ENCODE measurements around the gene FAAP20. TPM values are rescaled to one million over a fixed set of nuclear protein-coding genes. Genes with fewer than 3 reads are reported as not detected.

The FAAP20 gene
- total and polyA plus RNA-seq, 9 of the 15 experiments (the other 6 are each of a cell fraction or from before 2014, with no cell fraction given), result 0.58 to 143 (median 9.9) TPM

GRCh38 chr1:2194898-2195673, 514 bp upstream of the FAAP20 start (continued):
- TF ChIP-seq ZC3H4 (CRISPR knock-in tag; IDR thresholded peaks at IDR 0.05; ENCODE audit: borderline replicate concordance), result no peak
- peak; percentile 73 for TF ChIP-seq POLR2A (conservative IDR thresholded peaks at IDR 0.05)
- no peak for TF ChIP-seq CREBBP (IDR thresholded peaks at IDR 0.05; ENCODE audit: low read depth, low read length)
- TF ChIP-seq KAT7 (CRISPR knock-in tag; IDR thresholded peaks at IDR 0.05; ENCODE audit: borderline replicate concordance), result peak; percentile 75; the same call in 1 of the 2 replicates
- peak; percentile 32; the same call in 1 of the 2 replicates for TF ChIP-seq PML (IDR thresholded peaks at IDR 0.05; ENCODE audit: low read length)
- no peak for TF ChIP-seq MCM2 (IDR thresholded peaks at IDR 0.05; ENCODE audit: low read depth)
- TF ChIP-seq RREB1 (CRISPR knock-in tag; IDR thresholded peaks at IDR 0.05), result 0 out of 2 replicates have a peak, but pooled peaks have one; percentile 16
- TF ChIP-seq KLF10 (CRISPR knock-in tag; IDR thresholded peaks at IDR 0.05), result no peak
- TF ChIP-seq ZBTB11 (CRISPR knock-in tag; IDR thresholded peaks at IDR 0.05), result peak in 2 of 3 experiments; percentile 57 to 76; a peak in 4 of 6 replicates
- peak; percentile 89 for TF ChIP-seq RB1 (IDR thresholded peaks at IDR 0.05; ENCODE audit: low read depth)
- 0 out of 2 replicates have a peak, but pooled peaks have one; percentile 20 for TF ChIP-seq HIVEP1 (CRISPR knock-in tag; IDR thresholded peaks at IDR 0.05)
- TF ChIP-seq STAG1 (CRISPR knock-in tag; IDR thresholded peaks at IDR 0.05; ENCODE audit: borderline replicate concordance), result peak; percentile 87
- peak; percentile 94 for TF ChIP-seq GATAD2B (IDR thresholded peaks at IDR 0.05; ENCODE audit: borderline replicate concordance)
- peak; percentile 36; the same call in 1 of the 2 replicates for TF ChIP-seq USF1 (CRISPR knock-in tag; IDR thresholded peaks at IDR 0.05)
- TF ChIP-seq ZFP36 (IDR thresholded peaks at IDR 0.05; ENCODE audit: low read depth, low read length, partially characterized antibody), result peak; percentile 29
